ENCODE results near the gene BTN2A1. TPM values are rescaled to one million over a fixed set of nuclear protein-coding genes. Genes with fewer than 3 reads are reported as not detected.

BTN2A1 gene
- total and polyA plus RNA-seq, 9 of the 15 experiments (the other 6 are each of a cell fraction or from before 2014, with no cell fraction given), result 6.7 to 22.1 (median 16.4) TPM

DNA sequence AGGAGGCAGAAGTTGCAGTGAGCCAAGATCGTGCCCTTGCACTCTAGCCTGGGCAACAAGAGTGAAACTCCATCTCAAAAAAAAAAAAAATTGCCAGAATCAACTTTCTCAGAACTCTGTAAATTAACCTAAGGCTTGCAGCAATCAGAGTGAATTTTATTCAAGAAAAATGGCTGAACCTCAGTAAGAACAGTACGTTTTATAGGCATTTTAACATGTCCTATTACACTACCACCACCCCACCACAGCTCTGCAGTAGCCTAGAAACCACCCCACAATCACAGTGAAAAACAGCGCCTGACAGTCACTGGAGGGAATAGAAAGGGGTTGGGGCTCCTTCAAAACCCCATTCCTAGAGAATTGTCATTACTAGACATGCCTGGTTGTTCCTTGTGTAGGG lies 26.0 kb downstream of the BTN2A1 start:
- ATAC-seq, result no peak
- H3K27ac ChIP-seq (ENCODE audit: extremely low read depth, low read depth, low read length), result no peak overlapping the region
- no peak overlapping the region for H3K4me2 ChIP-seq (ENCODE audit: insufficient read depth, low read length)
- H3K36me3 ChIP-seq (ENCODE audit: control insufficient read depth, insufficient read depth, low read length), result no peaks in the 10 kb centered on the region
- no peak overlapping the region for H3K9ac ChIP-seq (ENCODE audit: insufficient read depth in 1 of 2, low read depth in 2 of 2, low read length in 2 of 2)
- FAIRE-seq, result no peak
- BruUV-seq (replicated peaks), result no TSS peak
- no peaks in the 10 kb centered on the region for H3K9me1 ChIP-seq (ENCODE audit: control insufficient read depth, insufficient read depth, low read length)
- in situ Hi-C loops (cut with MboI), result no loop called here
- H3K27me3 ChIP-seq (ENCODE audit: control insufficient read depth in 2 of 2, insufficient read depth in 2 of 2, low read length in 2 of 2), result no peaks in the 10 kb centered on the region
- ChIA-PET CTCF (ENCODE audit: low intra/inter-chr PET ratio) (no interaction called here), POLR2A (interaction anchor here (2.5 kb wide), 1 partner anchor 9 kb away, joined by 18 read pairs; no protein-coding TSS in a partner anchor)
- TF ChIP-seq, protein P1, sequence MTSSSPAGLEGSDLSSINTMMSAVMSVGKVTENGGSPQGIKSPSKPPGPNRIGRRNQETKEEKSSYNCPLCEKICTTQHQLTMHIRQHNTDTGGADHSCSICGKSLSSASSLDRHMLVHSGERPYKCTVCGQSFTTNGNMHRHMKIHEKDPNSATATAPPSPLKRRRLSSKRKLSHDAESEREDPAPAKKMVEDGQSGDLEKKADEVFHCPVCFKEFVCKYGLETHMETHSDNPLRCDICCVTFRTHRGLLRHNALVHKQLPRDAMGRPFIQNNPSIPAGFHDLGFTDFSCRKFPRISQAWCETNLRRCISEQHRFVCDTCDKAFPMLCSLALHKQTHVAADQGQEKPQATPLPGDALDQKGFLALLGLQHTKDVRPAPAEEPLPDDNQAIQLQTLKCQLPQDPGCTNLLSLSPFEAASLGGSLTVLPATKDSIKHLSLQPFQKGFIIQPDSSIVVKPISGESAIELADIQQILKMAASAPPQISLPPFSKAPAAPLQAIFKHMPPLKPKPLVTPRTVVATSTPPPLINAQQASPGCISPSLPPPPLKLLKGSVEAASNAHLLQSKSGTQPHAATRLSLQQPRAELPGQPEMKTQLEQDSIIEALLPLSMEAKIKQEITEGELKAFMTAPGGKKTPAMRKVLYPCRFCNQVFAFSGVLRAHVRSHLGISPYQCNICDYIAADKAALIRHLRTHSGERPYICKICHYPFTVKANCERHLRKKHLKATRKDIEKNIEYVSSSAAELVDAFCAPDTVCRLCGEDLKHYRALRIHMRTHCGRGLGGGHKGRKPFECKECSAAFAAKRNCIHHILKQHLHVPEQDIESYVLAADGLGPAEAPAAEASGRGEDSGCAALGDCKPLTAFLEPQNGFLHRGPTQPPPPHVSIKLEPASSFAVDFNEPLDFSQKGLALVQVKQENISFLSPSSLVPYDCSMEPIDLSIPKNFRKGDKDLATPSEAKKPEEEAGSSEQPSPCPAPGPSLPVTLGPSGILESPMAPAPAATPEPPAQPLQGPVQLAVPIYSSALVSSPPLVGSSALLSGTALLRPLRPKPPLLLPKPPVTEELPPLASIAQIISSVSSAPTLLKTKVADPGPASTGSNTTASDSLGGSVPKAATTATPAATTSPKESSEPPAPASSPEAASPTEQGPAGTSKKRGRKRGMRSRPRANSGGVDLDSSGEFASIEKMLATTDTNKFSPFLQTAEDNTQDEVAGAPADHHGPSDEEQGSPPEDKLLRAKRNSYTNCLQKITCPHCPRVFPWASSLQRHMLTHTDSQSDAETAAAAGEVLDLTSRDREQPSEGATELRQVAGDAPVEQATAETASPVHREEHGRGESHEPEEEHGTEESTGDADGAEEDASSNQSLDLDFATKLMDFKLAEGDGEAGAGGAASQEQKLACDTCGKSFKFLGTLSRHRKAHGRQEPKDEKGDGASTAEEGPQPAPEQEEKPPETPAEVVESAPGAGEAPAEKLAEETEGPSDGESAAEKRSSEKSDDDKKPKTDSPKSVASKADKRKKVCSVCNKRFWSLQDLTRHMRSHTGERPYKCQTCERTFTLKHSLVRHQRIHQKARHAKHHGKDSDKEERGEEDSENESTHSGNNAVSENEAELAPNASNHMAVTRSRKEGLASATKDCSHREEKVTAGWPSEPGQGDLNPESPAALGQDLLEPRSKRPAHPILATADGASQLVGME (CRISPR knock-in tag; IDR thresholded peaks at IDR 0.05), result no peak
- no peak for TF ChIP-seq PPARD (CRISPR knock-in tag; IDR thresholded peaks at IDR 0.05)
- no peak for TF ChIP-seq ZFP1 (CRISPR knock-in tag; IDR thresholded peaks at IDR 0.05)
- no peak for TF ChIP-seq ESRRB (CRISPR knock-in tag; IDR thresholded peaks at IDR 0.05; ENCODE audit: borderline replicate concordance)
- no peak for TF ChIP-seq E2F3 (CRISPR knock-in tag; IDR thresholded peaks at IDR 0.05)
- no peak for TF ChIP-seq HOXB6 (CRISPR knock-in tag; IDR thresholded peaks at IDR 0.05; ENCODE audit: borderline replicate concordance)
- TF ChIP-seq XRCC4 (IDR thresholded peaks at IDR 0.05; ENCODE audit: extremely low read depth, insufficient read depth, insufficient read length), result no peak
- TF ChIP-seq, protein P2, sequence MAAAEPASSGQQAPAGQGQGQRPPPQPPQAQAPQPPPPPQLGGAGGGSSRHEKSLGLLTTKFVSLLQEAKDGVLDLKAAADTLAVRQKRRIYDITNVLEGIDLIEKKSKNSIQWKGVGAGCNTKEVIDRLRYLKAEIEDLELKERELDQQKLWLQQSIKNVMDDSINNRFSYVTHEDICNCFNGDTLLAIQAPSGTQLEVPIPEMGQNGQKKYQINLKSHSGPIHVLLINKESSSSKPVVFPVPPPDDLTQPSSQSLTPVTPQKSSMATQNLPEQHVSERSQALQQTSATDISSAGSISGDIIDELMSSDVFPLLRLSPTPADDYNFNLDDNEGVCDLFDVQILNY (CRISPR knock-in tag; IDR thresholded peaks at IDR 0.05), result no peak
- no peak for TF ChIP-seq YBX1 (IDR thresholded peaks at IDR 0.05)
- TF ChIP-seq ZNF398 (CRISPR knock-in tag; IDR thresholded peaks at IDR 0.05), result no peak
- no peak for TF ChIP-seq ZNF668 (CRISPR knock-in tag; IDR thresholded peaks at IDR 0.05)
- no peak for TF ChIP-seq CXXC5 (CRISPR knock-in tag; IDR thresholded peaks at IDR 0.05)
- intact Hi-C loops (cut with micrococcal nuclease), result no loop called here
- H3K4me1 ChIP-seq (replicated peaks in 1 of 2; ENCODE audit: control insufficient read depth in 2 of 2, insufficient read depth in 2 of 2, low read length in 2 of 2), result peaks cover 0 to 11% of the 10 kb centered on the region in 2 experiments; a peak in 4 of 5 replicates
- peak overlapping the region; percentile 6; the same call in 1 of the 2 replicates for H2AFZ ChIP-seq (ENCODE audit: low read depth, low read length)
- peaks cover 3% of the 10 kb centered on the region for H3K9me3 ChIP-seq (replicated peaks; ENCODE audit: control insufficient read depth, insufficient read depth, low read depth, low read length)
- no peak for DNase-seq (ENCODE audit: extremely low read depth in 1 of 4, low spot score in 3 of 4)
- WGBS (ENCODE audit: insufficient coverage, low coverage, missing lambda C conversion rate), result 52% methylated on average over 3 of the region's 3 CpGs
- no peaks in the 10 kb centered on the region for H3K79me2 ChIP-seq (ENCODE audit: control insufficient read depth, insufficient read depth, low read length)
- H3K4me3 ChIP-seq, result no peak overlapping the region
- H4K20me1 ChIP-seq (replicated peaks; ENCODE audit: control insufficient read depth, insufficient read depth, low read length), result no peaks in the 10 kb centered on the region
